Upper lobe of right lung (tissue), 1 donor: ENCODE measurements around the gene ATG7. TPM values are rescaled to one million over a fixed set of nuclear protein-coding genes. Genes with fewer than 3 reads are reported as not detected.

ENCODE experiments used
- ATAC-seq: fragments of 200-7000 bp; cut with Tn5 transposase; one replicate; pipeline ENCODE4 v1.9.1; 2020; ENCODE audit warnings: mild to moderate bottlenecking, moderate library complexity
- DNase-seq: peaks from one replicate; pipeline ENCODE4 v3.0.0-alpha.2; 2020
- H3K27ac ChIP-seq: fragments of 200-600 bp; one replicate; pipeline ENCODE4 v1.8.0; 2022
- H3K27me3 ChIP-seq: fragments of 200-600 bp; one replicate; pipeline ENCODE4 v1.8.0; 2022; ENCODE audit warnings: mild to moderate bottlenecking
- H3K36me3 ChIP-seq: fragments of 200-600 bp; one replicate; pipeline ENCODE4 v1.8.0; 2022
- H3K4me1 ChIP-seq: fragments of 200-600 bp; one replicate; pipeline ENCODE4 v1.8.0; 2022
- H3K4me3 ChIP-seq: fragments of 200-600 bp; one replicate; pipeline ENCODE4 v1.8.0; 2022; ENCODE audit warnings: mild to moderate bottlenecking
- H3K9me3 ChIP-seq: fragments of 200-600 bp; one replicate; pipeline ENCODE4 v1.8.0; 2022
- CTCF ChIP-seq: fragments of 200-600 bp; IDR thresholded peaks from one replicate; pipeline ENCODE4 v1.8.0; 2022; ENCODE audit warnings: antibody characterized with exemption
- intact Hi-C: fragments of 100-400 bp; cut with DNase I; formaldehyde crosslinking; loops from one replicate; pipeline ENCODE4 v1.11.0; 2022
- total RNA-seq: library from RNA; stranded (reverse); fragmentation: NEBNext Ultra II Directional; extraction: Animal tissue kit (Norgen Biotek cat#: 25700); gene quantifications from one replicate; pipeline ENCODE4 v1.2.1, GENCODE V29; 2021
- donor health status: DM: no; HTN: yes; CAD: no; lungs with severe emphysema.

ATG7 gene
- total RNA-seq, 1 donor from 2014 or later, result 49.9 TPM

- H3K27ac ChIP-seq, result no peak overlapping the region
- H3K4me1 ChIP-seq, result peaks cover 48% of the 10 kb centered on the region
- no peak for ATAC-seq
These were observed 334.0 kb downstream of the ATG7 start for GRCh38 chr3:11606090-11606784.

GRCh38 chr3:11606865-11607440, 334.8 kb downstream of the ATG7 start:
- intact Hi-C loops, result no loop called here
- H3K4me1 ChIP-seq, result peaks cover 40% of the 10 kb centered on the region

More at GRCh38 chr3:11606090-11606784, 334.0 kb downstream of the ATG7 start:
- H3K9me3 ChIP-seq, result no peaks in the 10 kb centered on the region
- no peaks in the 10 kb centered on the region for H3K27me3 ChIP-seq
- no peak overlapping the region for H3K4me3 ChIP-seq
- no peak for TF ChIP-seq CTCF
- intact Hi-C loops, result no loop called here
- DNase-seq, result no peak
- H3K36me3 ChIP-seq, result peaks cover 4% of the 10 kb centered on the region

More at GRCh38 chr3:11606865-11607440, 334.8 kb downstream of the ATG7 start:
- ATAC-seq, result no peak
- no peak for TF ChIP-seq CTCF
- H3K36me3 ChIP-seq, result no peaks in the 10 kb centered on the region
- H3K27me3 ChIP-seq, result no peaks in the 10 kb centered on the region
- no peaks in the 10 kb centered on the region for H3K9me3 ChIP-seq
- no peak for DNase-seq
- H3K27ac ChIP-seq, result no peak overlapping the region
- no peak overlapping the region for H3K4me3 ChIP-seq

Other genes starting within 250 kb of the ATG7 start
- 12.0 TPM for gene HRH1, start 117.9 kb upstream of the ATG7 start, total RNA-seq